ENCODE measurements around the gene PARP15.

The PARP15 gene

GRCh38 chr3:122618614-122619013 lies 41.2 kb downstream of the PARP15 start:
- Histone ChIP-seq H3K4me3 (ENCODE audit: low read length) (no peak overlapping the region), H3K27ac (ENCODE audit: low read length) (no peak overlapping the region), H3K36me3 (ENCODE audit: control insufficient read depth, insufficient read depth, low read length) (no peaks in the 10 kb centered on the region), H3K9me3 (ENCODE audit: control insufficient read depth, insufficient read depth, low read length) (no peaks in the 10 kb centered on the region), H3K4me1 (ENCODE audit: control insufficient read depth, insufficient read depth, low read length) (peaks cover 2% of the 10 kb centered on the region; the same call in 1 of the 2 replicates), H3K27me3 (ENCODE audit: control insufficient read depth, insufficient read depth, low read length) (no peaks in the 10 kb centered on the region)
- no CpG with 5 or more reads among the region's 3 CpGs for WGBS (ENCODE audit: insufficient coverage, insufficient read length)
- no peak for DNase-seq (ENCODE audit: low read depth, low spot score)

GRCh38 chr3:122619040-122619439 lies 41.6 kb downstream of the PARP15 start:
- H3K27ac ChIP-seq (ENCODE audit: low read length), result no peak overlapping the region
- H3K4me1 ChIP-seq (ENCODE audit: control insufficient read depth, insufficient read depth, low read length), result peaks cover 2% of the 10 kb centered on the region; the same call in 1 of the 2 replicates
- no peak overlapping the region for H3K4me3 ChIP-seq (ENCODE audit: low read length)
- no peaks in the 10 kb centered on the region for H3K36me3 ChIP-seq (ENCODE audit: control insufficient read depth, insufficient read depth, low read length)
- no CpG with 5 or more reads among the region's 4 CpGs for WGBS (ENCODE audit: insufficient coverage, insufficient read length)
- no peak for DNase-seq (ENCODE audit: low read depth, low spot score)
- H3K27me3 ChIP-seq (ENCODE audit: control insufficient read depth, insufficient read depth, low read length), result no peaks in the 10 kb centered on the region
- no peaks in the 10 kb centered on the region for H3K9me3 ChIP-seq (ENCODE audit: control insufficient read depth, insufficient read depth, low read length)

- Histone ChIP-seq H3K9me3 (ENCODE audit: control insufficient read depth, insufficient read depth, low read length) (no peaks in the 10 kb centered on the region), H3K36me3 (ENCODE audit: control insufficient read depth, insufficient read depth, low read length) (no peaks in the 10 kb centered on the region), H3K4me3 (ENCODE audit: low read length) (no peak overlapping the region), H3K27me3 (ENCODE audit: control insufficient read depth, insufficient read depth, low read length) (no peaks in the 10 kb centered on the region), H3K27ac (ENCODE audit: low read length) (no peak overlapping the region), H3K4me1 (ENCODE audit: control insufficient read depth, insufficient read depth, low read length) (no peaks in the 10 kb centered on the region)
- DNase-seq (ENCODE audit: low read depth, low spot score), result no peak
- WGBS (ENCODE audit: insufficient coverage, insufficient read length), result no CpG with 5 or more reads among the region's 4 CpGs
These were observed 42.9 kb downstream of the PARP15 start for GRCh38 chr3:122620399-122620798.

GRCh38 chr3:122621112-122621511 lies 43.7 kb downstream of the PARP15 start:
- Histone ChIP-seq H3K4me1 (ENCODE audit: control insufficient read depth, insufficient read depth, low read length) (no peaks in the 10 kb centered on the region), H3K36me3 (ENCODE audit: control insufficient read depth, insufficient read depth, low read length) (no peaks in the 10 kb centered on the region), H3K4me3 (ENCODE audit: low read length) (no peak overlapping the region), H3K27me3 (ENCODE audit: control insufficient read depth, insufficient read depth, low read length) (no peaks in the 10 kb centered on the region), H3K27ac (ENCODE audit: low read length) (no peak overlapping the region), H3K9me3 (ENCODE audit: control insufficient read depth, insufficient read depth, low read length) (no peaks in the 10 kb centered on the region)
- no peak for DNase-seq (ENCODE audit: low read depth, low spot score)
- no CpG with 5 or more reads among the region's 3 CpGs for WGBS (ENCODE audit: insufficient coverage, insufficient read length)

GRCh38 chr3:122623031-122623829 lies 45.8 kb downstream of the PARP15 start:
- H3K9me3 ChIP-seq (ENCODE audit: control insufficient read depth, insufficient read depth, low read length), result no peaks in the 10 kb centered on the region
- no peak for DNase-seq (ENCODE audit: low read depth, low spot score)
- no peaks in the 10 kb centered on the region for H3K27me3 ChIP-seq (ENCODE audit: control insufficient read depth, insufficient read depth, low read length)
- H3K27ac ChIP-seq (ENCODE audit: low read length), result no peak overlapping the region
- WGBS (ENCODE audit: insufficient coverage, insufficient read length), result no CpG with 5 or more reads among the region's 8 CpGs
- no peak overlapping the region for H3K4me3 ChIP-seq (ENCODE audit: low read length)
- no peaks in the 10 kb centered on the region for H3K36me3 ChIP-seq (ENCODE audit: control insufficient read depth, insufficient read depth, low read length)
- H3K4me1 ChIP-seq (ENCODE audit: control insufficient read depth, insufficient read depth, low read length), result no peaks in the 10 kb centered on the region

- no CpG with 5 or more reads among the region's 6 CpGs for WGBS (ENCODE audit: insufficient coverage, insufficient read length)
- Histone ChIP-seq H3K4me3 (ENCODE audit: low read length) (no peak overlapping the region), H3K27ac (ENCODE audit: low read length) (no peak overlapping the region), H3K27me3 (ENCODE audit: control insufficient read depth, insufficient read depth, low read length) (no peaks in the 10 kb centered on the region), H3K36me3 (ENCODE audit: control insufficient read depth, insufficient read depth, low read length) (no peaks in the 10 kb centered on the region), H3K9me3 (ENCODE audit: control insufficient read depth, insufficient read depth, low read length) (no peaks in the 10 kb centered on the region), H3K4me1 (ENCODE audit: control insufficient read depth, insufficient read depth, low read length) (no peaks in the 10 kb centered on the region)
- DNase-seq (ENCODE audit: low read depth, low spot score), result no peak
These were observed 49.2 kb downstream of the PARP15 start for GRCh38 chr3:122626515-122627180.

GRCh38 chr3:122627301-122627700 lies 49.9 kb downstream of the PARP15 start:
- Histone ChIP-seq H3K9me3 (ENCODE audit: control insufficient read depth, insufficient read depth, low read length) (no peaks in the 10 kb centered on the region), H3K36me3 (ENCODE audit: control insufficient read depth, insufficient read depth, low read length) (no peaks in the 10 kb centered on the region), H3K4me3 (ENCODE audit: low read length) (no peak overlapping the region), H3K27me3 (ENCODE audit: control insufficient read depth, insufficient read depth, low read length) (no peaks in the 10 kb centered on the region), H3K4me1 (ENCODE audit: control insufficient read depth, insufficient read depth, low read length) (no peaks in the 10 kb centered on the region), H3K27ac (ENCODE audit: low read length) (no peak overlapping the region)
- no CpG with 5 or more reads among the region's 1 CpG for WGBS (ENCODE audit: insufficient coverage, insufficient read length)
- no peak for DNase-seq (ENCODE audit: low read depth, low spot score)

- Histone ChIP-seq H3K4me3 (ENCODE audit: low read length) (no peak overlapping the region), H3K4me1 (ENCODE audit: control insufficient read depth, insufficient read depth, low read length) (no peaks in the 10 kb centered on the region), H3K27me3 (ENCODE audit: control insufficient read depth, insufficient read depth, low read length) (no peaks in the 10 kb centered on the region), H3K36me3 (ENCODE audit: control insufficient read depth, insufficient read depth, low read length) (no peaks in the 10 kb centered on the region), H3K27ac (ENCODE audit: low read length) (no peak overlapping the region), H3K9me3 (ENCODE audit: control insufficient read depth, insufficient read depth, low read length) (no peaks in the 10 kb centered on the region)
- DNase-seq (ENCODE audit: low read depth, low spot score), result no peak
- whole genome bisulfite sequencing (ENCODE audit: insufficient coverage, insufficient read length), result no CpG with 5 or more reads among the region's 3 CpGs
These were observed 51.1 kb downstream of the PARP15 start for GRCh38 chr3:122628567-122628966.

GRCh38 chr3:122629763-122630162 lies 52.3 kb downstream of the PARP15 start:
- no CpG with 5 or more reads among the region's 1 CpG for WGBS (ENCODE audit: insufficient coverage, insufficient read length)
- H3K4me1 ChIP-seq (ENCODE audit: control insufficient read depth, insufficient read depth, low read length), result no peaks in the 10 kb centered on the region
- no peaks in the 10 kb centered on the region for H3K36me3 ChIP-seq (ENCODE audit: control insufficient read depth, insufficient read depth, low read length)
- no peak for DNase-seq (ENCODE audit: low read depth, low spot score)
- no peaks in the 10 kb centered on the region for H3K27me3 ChIP-seq (ENCODE audit: control insufficient read depth, insufficient read depth, low read length)
- H3K9me3 ChIP-seq (ENCODE audit: control insufficient read depth, insufficient read depth, low read length), result no peaks in the 10 kb centered on the region
- no peak overlapping the region for H3K27ac ChIP-seq (ENCODE audit: low read length)
- H3K4me3 ChIP-seq (ENCODE audit: low read length), result no peak overlapping the region

GRCh38 chr3:122635789-122636188 lies 58.3 kb downstream of the PARP15 start:
- WGBS (ENCODE audit: insufficient coverage, insufficient read length), result no CpG with 5 or more reads among the region's 5 CpGs
- no peaks in the 10 kb centered on the region for H3K27me3 ChIP-seq (ENCODE audit: control insufficient read depth, insufficient read depth, low read length)
- H3K27ac ChIP-seq (ENCODE audit: low read length), result no peak overlapping the region
- H3K9me3 ChIP-seq (ENCODE audit: control insufficient read depth, insufficient read depth, low read length), result no peaks in the 10 kb centered on the region
- no peaks in the 10 kb centered on the region for H3K4me1 ChIP-seq (ENCODE audit: control insufficient read depth, insufficient read depth, low read length)
- DNase-seq (ENCODE audit: low read depth, low spot score), result no peak
- H3K36me3 ChIP-seq (ENCODE audit: control insufficient read depth, insufficient read depth, low read length), result no peaks in the 10 kb centered on the region
- H3K4me3 ChIP-seq (ENCODE audit: low read length), result no peak overlapping the region
